Uterus (tissue), 4 donors: Measurements from ENCODE around the gene SPAG4. TPM values are rescaled to one million over a fixed set of nuclear protein-coding genes. Genes with fewer than 3 reads are reported as not detected.

Experiments used
- DNase-seq, 2 donors: peaks; one replicate each; pipeline ENCODE4 v3.0.0-alpha.2; 2019 to 2020
- H3K27ac ChIP-seq, 2 donors: fragments of 200-600 bp; sonication (generic); 1 replicate in 1 of 2; 2 replicates in 1 of 2; pipeline ENCODE4 v1.5.1; 2016 to 2018
- H3K27me3 ChIP-seq, 2 donors: fragments of 200-600 bp; sonication (generic); one replicate each; pipeline ENCODE4 v1.5.1; 2018 to 2019; ENCODE audit warnings: control low read depth in 1 of 2
- H3K36me3 ChIP-seq, 2 donors: fragments of 200-600 bp; sonication (generic); one replicate each; pipeline ENCODE4 v1.5.1; 2019; ENCODE audit warnings: control low read depth in 1 of 2
- H3K4me1 ChIP-seq, 2 donors: fragments of 200-600 bp; sonication (generic); one replicate each; pipeline ENCODE4 v1.5.1; 2018 to 2019; ENCODE audit warnings: control low read depth in 1 of 2
- H3K4me3 ChIP-seq, 2 donors: fragments of 200-600 bp; sonication (generic); 1 replicate in 1 of 2; 2 replicates in 1 of 2; pipeline ENCODE4 v1.5.1; 2018 to 2019; ENCODE audit warnings: mild to moderate bottlenecking in 1 of 2
- H3K9me3 ChIP-seq, 2 donors: fragments of 200-600 bp; sonication (generic); one replicate each; pipeline ENCODE4 v1.5.1; 2019; ENCODE audit warnings: control low read depth in 1 of 2
- CTCF ChIP-seq, 4 experiments: fragments of 200-600 bp in 2 of 4; fragments of 450-650 bp in 2 of 4; sonication (generic) in 2 of 4; IDR thresholded peaks; one replicate each; pipeline ENCODE4 v1.5.1; 2016 to 2019; ENCODE audit warnings: antibody characterized with exemption in 4 of 4, mild to moderate bottlenecking in 2 of 4, moderate library complexity in 1 of 4
- POLR2A ChIP-seq, 2 donors: fragments of 450-650 bp; IDR thresholded peaks; one replicate each; pipeline ENCODE4 v1.6.1; 2016; ENCODE audit warnings: antibody characterized with exemption in 2 of 2, mild to moderate bottlenecking in 1 of 2, moderate library complexity in 1 of 2
- intact Hi-C: fragments of 100-400 bp; cut with DNase I; formaldehyde crosslinking; loops from one replicate; pipeline ENCODE4 v1.15.1; 2023; ENCODE audit warnings: low total_unique reads
- total RNA-seq, 4 donors: library from RNA; depleted of rRNA in 3 of 4; stranded (reverse); fragments of >200 nt in 3 of 4; gene quantifications; one replicate each; pipeline versions ENCODE4 v1.1.0 to v1.2.4, GENCODE V29; 2014 to 2023
- donor health status: DM: yes; HTN: yes; CAD: no.

SPAG4 gene
- total RNA-seq, 4 donors from 2014 or later = 2.1 to 8.4 TPM; not detected in 2

- Histone ChIP-seq H3K36me3 (no peaks in the 10 kb centered on the region), H3K4me1 (no peaks in the 10 kb centered on the region), H3K4me3 (no peak overlapping the region), H3K9me3 (no peaks in the 10 kb centered on the region), H3K27me3 (no peaks in the 10 kb centered on the region), H3K27ac (no peak overlapping the region)
- TF ChIP-seq POLR2A (IDR thresholded peaks at IDR 0.05) = no peak
- no peak for DNase-seq
- intact Hi-C loops = no loop called here
These were observed 8.5 kb upstream of the SPAG4 start for GRCh38 chr20:35607003-35607735.

GRCh38 chr20:35610833-35611427 lies 4.7 kb upstream of the SPAG4 start:
- TF ChIP-seq CTCF (IDR thresholded peaks at IDR 0.05) = no peak
- no peak for TF ChIP-seq POLR2A (IDR thresholded peaks at IDR 0.05)
- intact Hi-C loops = no loop called here

GRCh38 chr20:35611482-35611881 lies 4.1 kb upstream of the SPAG4 start:
- intact Hi-C loops = no loop called here
- no peaks in the 10 kb centered on the region for H3K4me1 ChIP-seq
- no peak for DNase-seq
- no peaks in the 10 kb centered on the region for H3K27me3 ChIP-seq
- H3K9me3 ChIP-seq = no peaks in the 10 kb centered on the region
- no peak overlapping the region for H3K4me3 ChIP-seq
- TF ChIP-seq POLR2A (IDR thresholded peaks at IDR 0.05) (no peak), CTCF (IDR thresholded peaks at IDR 0.05) (no peak)
- H3K27ac ChIP-seq = no peak overlapping the region
- no peaks in the 10 kb centered on the region for H3K36me3 ChIP-seq

More at GRCh38 chr20:35610833-35611427, 4.7 kb upstream of the SPAG4 start:
- no peaks in the 10 kb centered on the region for H3K4me1 ChIP-seq
- no peaks in the 10 kb centered on the region for H3K36me3 ChIP-seq
- H3K27ac ChIP-seq = no peak overlapping the region
- no peak for DNase-seq
- H3K9me3 ChIP-seq = no peaks in the 10 kb centered on the region
- no peak overlapping the region for H3K4me3 ChIP-seq
- no peaks in the 10 kb centered on the region for H3K27me3 ChIP-seq

- no peaks in the 10 kb centered on the region for H3K9me3 ChIP-seq
- peaks cover 0 to 16% of the 10 kb centered on the region in 2 donors for H3K4me1 ChIP-seq
- TF ChIP-seq CTCF (IDR thresholded peaks at IDR 0.05) (no peak), POLR2A (IDR thresholded peaks at IDR 0.05) (peak; percentile 44 to 45)
- H3K27me3 ChIP-seq = no peaks in the 10 kb centered on the region
- peak overlapping the region; percentile 46 to 54 for H3K4me3 ChIP-seq
- intact Hi-C loops = no loop called here
- H3K36me3 ChIP-seq = no peaks in the 10 kb centered on the region
- DNase-seq = peak; percentile 88
- peak overlapping the region; percentile 71 to 87 for H3K27ac ChIP-seq
These were observed 1.1 kb downstream of the SPAG4 start for GRCh38 chr20:35616465-35617396.

- Histone ChIP-seq H3K27me3 (no peaks in the 10 kb centered on the region), H3K27ac (peak overlapping the region; percentile 71 to 87), H3K4me1 (peaks cover 0 to 16% of the 10 kb centered on the region in 2 donors), H3K36me3 (no peaks in the 10 kb centered on the region), H3K9me3 (no peaks in the 10 kb centered on the region), H3K4me3 (peak overlapping the region; percentile 46 to 54)
- TF ChIP-seq CTCF (IDR thresholded peaks at IDR 0.05) (peak; percentile 15 to 46 (median 31)), POLR2A (IDR thresholded peaks at IDR 0.05) (no peak)
- DNase-seq = peak; percentile 63 to 64
- intact Hi-C loops = no loop called here
These were observed 2.0 kb downstream of the SPAG4 start for GRCh38 chr20:35617397-35618262.
